Esophagus (tissue), 2 donors: Measurements from ENCODE around the gene NTF4. TPM values are rescaled to one million over a fixed set of nuclear protein-coding genes. Genes with fewer than 3 reads are reported as not detected.
"Not testable (repeated sequence)": the region's sequence is repeated elsewhere in the genome, so short reads cannot be mapped to it uniquely, and the experiment has no call there.

Experiments
- H3K27ac ChIP-seq, 2 donors: one replicate each; pipeline ENCODE4 v1.5.1; 2013; ENCODE audit warnings: low read depth in 2 of 2, mild to moderate bottlenecking in 2 of 2, inconsistent platforms in 1 of 2, low read length in 1 of 2, moderate library complexity in 1 of 2
- H3K27me3 ChIP-seq, 2 donors: one replicate each; pipeline ENCODE4 v1.6.1; 2013; ENCODE audit warnings: low read length in 2 of 2, control low read depth in 1 of 2, mild to moderate bottlenecking in 1 of 2; ENCODE audit not compliant: insufficient read depth in 2 of 2, control insufficient read depth in 1 of 2
- H3K36me3 ChIP-seq, 2 donors: one replicate each; pipeline ENCODE4 v1.6.1; 2013; ENCODE audit warnings: low read length in 1 of 2; ENCODE audit not compliant: control insufficient read depth in 2 of 2, insufficient read depth in 2 of 2
- H3K4me1 ChIP-seq, 2 donors: one replicate each; pipeline ENCODE4 v1.6.1; 2013; ENCODE audit warnings: low read length in 1 of 2; ENCODE audit not compliant: control insufficient read depth in 2 of 2, insufficient read depth in 2 of 2
- H3K4me3 ChIP-seq, 2 donors: one replicate each; pipeline ENCODE4 v1.5.1; 2013; ENCODE audit warnings: low read length in 2 of 2, mild to moderate bottlenecking in 2 of 2, low read depth in 1 of 2, moderate library complexity in 1 of 2
- H3K9me3 ChIP-seq, 2 donors: one replicate each; pipeline ENCODE4 v1.6.1; 2013; ENCODE audit warnings: mild to moderate bottlenecking in 2 of 2, low read depth in 1 of 2, low read length in 1 of 2, moderate library complexity in 1 of 2; ENCODE audit not compliant: control insufficient read depth in 2 of 2, insufficient read depth in 1 of 2
- WGBS, 2 donors: extraction: QIAGEN DNeasy Blood & Tissue Kit; methylation state at CpG; one replicate each; pipeline ENCODE4 v1.1.7; 2013; 5-methylcytosine and 5-hydroxymethylcytosine counted together
- polyA plus RNA-seq, 2 donors: library from polyadenylated mRNA; stranded (reverse); fragments of 200-250 nt; gene quantifications; one replicate each; pipeline ENCODE4 v1.2.3, GENCODE V29; 2013
- donor health status: healthy with polysubstance abuse.
- donor health status: Bipolar disorder and iron deficiency.

The NTF4 gene
- polyA plus RNA-seq, 2 donors, result 7.7 to 20.0 TPM

- not testable (repeated sequence) for H3K9me3 ChIP-seq, H3K27ac ChIP-seq, H3K36me3 ChIP-seq, H3K27me3 ChIP-seq, H3K4me1 ChIP-seq, H3K4me3 ChIP-seq
- WGBS, 2 donors, result 76 to 92% methylated on average over 1 to 3 of the region's 4 CpGs
These were observed 22.0 kb downstream of the NTF4 start for GRCh38 chr19:49042666-49043065.

DNA sequence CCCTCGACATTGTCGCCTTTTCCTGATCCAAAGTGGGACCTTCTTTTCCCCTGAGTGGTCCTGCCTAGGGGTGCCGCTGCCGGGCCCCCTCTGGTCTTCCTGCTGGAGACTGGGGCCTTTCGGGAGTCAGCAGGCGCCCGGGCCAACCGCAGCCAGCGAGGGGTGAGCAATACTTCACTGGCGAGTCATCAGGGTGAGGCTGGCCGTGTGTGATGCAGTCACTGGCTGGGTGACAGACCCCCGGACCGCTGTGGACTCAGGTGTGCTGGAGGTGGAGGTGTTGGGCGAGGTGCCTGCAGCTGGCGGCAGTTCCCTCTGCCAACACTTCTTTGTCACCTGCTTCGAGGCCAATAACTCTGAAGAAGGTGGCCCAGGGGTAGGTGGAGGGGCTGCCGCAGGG lies 22.4 kb downstream of the NTF4 start:
- 62 to 68% methylated on average over 17 of the region's 17 CpGs for WGBS, 2 donors
- H3K27me3 ChIP-seq, result no peaks in the 10 kb centered on the region
- H3K9me3 ChIP-seq, result no peaks in the 10 kb centered on the region
- H3K4me3 ChIP-seq, result no peak overlapping the region
- no peak overlapping the region for H3K27ac ChIP-seq
- H3K36me3 ChIP-seq, result no peaks in the 10 kb centered on the region
- H3K4me1 ChIP-seq, result no peaks in the 10 kb centered on the region

DNA sequence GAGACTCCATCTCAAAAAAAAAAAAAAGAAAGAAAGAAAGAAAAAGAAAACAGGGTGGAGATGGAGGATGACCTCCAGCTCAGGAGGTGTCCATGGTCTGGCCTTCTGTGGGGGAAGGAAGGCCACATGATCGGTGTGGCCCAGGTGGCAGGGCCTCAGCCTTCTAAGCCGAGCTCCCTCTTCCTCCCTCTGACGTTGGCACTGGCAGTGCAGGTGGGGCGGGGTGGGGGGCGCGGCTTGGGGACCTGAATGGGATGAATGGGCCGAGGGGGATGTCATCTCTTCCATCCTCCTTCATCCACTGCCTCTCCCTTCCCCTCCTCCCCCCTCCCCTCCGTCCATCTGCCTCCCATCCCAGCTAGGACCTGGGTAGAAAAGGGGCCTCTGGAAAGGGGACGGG lies 24.9 kb downstream of the NTF4 start:
- not testable (repeated sequence) for H3K4me1 ChIP-seq, H3K4me3 ChIP-seq, H3K9me3 ChIP-seq, H3K36me3 ChIP-seq, H3K27ac ChIP-seq, H3K27me3 ChIP-seq
- WGBS, 2 donors, result 50 to 70% methylated on average over 7 to 9 of the region's 9 CpGs

DNA sequence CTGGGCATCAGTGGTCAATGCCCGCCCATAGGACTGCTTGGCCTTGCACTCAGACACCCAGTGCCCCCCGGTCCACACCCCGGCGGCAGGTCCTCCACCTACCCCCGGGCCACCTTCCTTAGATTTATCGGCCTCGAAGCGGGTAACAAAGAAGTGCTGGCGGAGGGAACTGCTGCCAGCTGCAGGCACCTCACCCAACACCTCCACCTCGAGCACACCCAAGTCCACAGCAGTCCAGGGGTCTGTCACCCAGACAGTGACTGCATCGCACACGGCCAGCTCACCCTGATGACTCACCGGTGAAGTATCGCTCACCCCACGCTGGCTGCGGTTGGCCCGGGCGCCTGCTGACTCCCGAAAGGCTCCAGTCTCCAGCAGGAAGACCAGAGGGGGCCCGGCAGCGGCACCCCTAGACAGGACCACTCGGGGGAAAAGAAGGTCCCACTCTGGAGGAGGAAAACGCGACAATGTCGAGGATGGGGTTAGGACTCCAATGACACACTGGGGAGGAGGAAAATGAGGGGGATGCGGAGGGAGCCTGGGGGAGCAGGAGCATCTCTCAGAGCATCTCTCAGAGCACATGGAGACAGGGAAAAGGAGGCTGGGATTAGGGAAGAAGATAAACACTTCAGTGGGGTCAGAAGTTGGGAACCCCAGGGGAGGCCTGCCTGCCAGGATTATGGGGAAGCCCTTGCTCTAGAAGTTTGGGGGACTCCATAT lies 25.9 kb downstream of the NTF4 start:
- 76% methylated on average over 26 of the region's 26 CpGs for WGBS, 2 donors
- H3K27me3 ChIP-seq, H3K9me3 ChIP-seq, H3K27ac ChIP-seq, H3K36me3 ChIP-seq, H3K4me1 ChIP-seq, H3K4me3 ChIP-seq: not testable (repeated sequence)

GRCh38 chr19:49038111-49038510 lies 26.5 kb downstream of the NTF4 start:
- not testable (repeated sequence) for H3K36me3 ChIP-seq, H3K27me3 ChIP-seq, H3K27ac ChIP-seq, H3K4me3 ChIP-seq, H3K4me1 ChIP-seq, H3K9me3 ChIP-seq
- 92 to 98% methylated on average over 6 to 8 of the region's 8 CpGs for WGBS, 2 donors

DNA sequence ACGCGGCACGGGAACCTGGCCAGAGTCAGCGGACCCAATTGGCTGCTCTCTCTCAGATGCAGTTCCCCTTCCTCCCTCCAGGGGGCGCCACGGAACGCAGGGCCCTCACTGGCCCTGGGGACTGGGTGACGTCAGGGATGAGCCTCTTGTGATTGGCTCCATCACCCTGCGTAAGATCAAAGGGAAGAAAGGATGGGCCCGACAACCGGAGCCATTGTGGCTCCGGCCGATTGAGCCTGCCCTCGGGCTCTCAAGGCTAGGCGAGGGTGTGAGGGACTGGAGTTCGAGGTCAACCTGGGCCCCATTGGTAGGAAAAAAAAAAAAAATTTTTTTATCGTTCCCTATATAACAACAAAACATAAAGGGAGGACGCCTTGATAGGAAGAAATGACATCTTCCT lies 27.8 kb downstream of the NTF4 start, which contains the start of gene CGB1:
TSS of gene CGB1 (minus strand) at position 81 of the 400 bp plus-strand sequence. CDS start 184 bp downstream, outside the sequence.
- not testable (repeated sequence) for H3K4me3 ChIP-seq, H3K27ac ChIP-seq, H3K27me3 ChIP-seq, H3K36me3 ChIP-seq, H3K4me1 ChIP-seq, H3K9me3 ChIP-seq
- WGBS, 2 donors, result 50 to 52% methylated on average over 18 of the region's 18 CpGs

DNA sequence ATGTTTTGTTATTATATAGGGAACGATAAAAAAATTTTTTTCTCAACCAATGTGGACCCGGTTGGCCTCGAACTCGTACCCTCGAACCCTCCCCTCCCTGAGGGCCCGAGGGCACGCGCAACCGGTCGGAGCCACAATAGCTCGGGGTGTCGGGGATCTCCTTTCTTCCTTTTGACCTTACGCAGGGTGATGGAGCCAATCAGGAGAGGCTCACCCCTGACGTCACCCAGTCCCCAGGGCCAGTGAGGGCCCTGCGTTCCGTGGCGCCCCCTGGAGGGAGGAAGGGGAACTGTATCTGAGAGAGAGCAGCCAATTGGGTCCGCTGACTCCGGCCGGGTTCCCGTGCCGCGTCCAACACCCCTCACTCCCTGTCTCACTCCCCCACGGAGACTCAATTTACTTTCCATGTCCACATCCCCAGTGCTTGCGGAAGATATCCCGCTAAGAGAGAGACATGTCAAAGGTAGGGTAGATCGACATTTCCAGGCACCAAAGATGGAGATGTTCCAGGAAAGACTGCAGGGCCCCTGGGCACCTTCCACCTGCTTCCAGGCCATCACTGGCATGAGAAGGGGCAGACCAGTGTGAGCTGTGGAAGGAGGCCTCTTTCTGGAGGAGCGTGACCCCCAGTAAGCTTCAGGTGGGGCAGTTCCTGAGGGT lies 32.8 kb downstream of the NTF4 start, which contains the start of gene CGB2:
TSS of gene CGB2 (plus strand) at position 249 of the 660 bp plus-strand sequence. CDS start at position 455, 206 bp downstream.
- H3K4me1 ChIP-seq, H3K9me3 ChIP-seq: not testable (repeated sequence)
- 20 to 34% methylated on average over 25 to 28 of the region's 28 CpGs for WGBS, 2 donors

GRCh38 chr19:49030323-49030722 lies 34.3 kb downstream of the NTF4 start:
- H3K27ac ChIP-seq, H3K4me1 ChIP-seq, H3K9me3 ChIP-seq, H3K27me3 ChIP-seq, H3K36me3 ChIP-seq, H3K4me3 ChIP-seq: not testable (repeated sequence)
- 89 to 92% methylated on average over 3 to 5 of the region's 8 CpGs for WGBS, 2 donors

More for the DNA sequence above, 32.8 kb downstream of the NTF4 start, which contains the start of gene CGB2:
- H3K27ac ChIP-seq, H3K4me3 ChIP-seq, H3K36me3 ChIP-seq, H3K27me3 ChIP-seq: not testable (repeated sequence)

GRCh38 chr19:49029749-49030148 lies 34.9 kb downstream of the NTF4 start:
- not testable (repeated sequence) for H3K27ac ChIP-seq, H3K4me3 ChIP-seq, H3K4me1 ChIP-seq, H3K36me3 ChIP-seq, H3K9me3 ChIP-seq, H3K27me3 ChIP-seq
- 81 to 83% methylated on average over 12 to 14 of the region's 14 CpGs for WGBS, 2 donors

DNA sequence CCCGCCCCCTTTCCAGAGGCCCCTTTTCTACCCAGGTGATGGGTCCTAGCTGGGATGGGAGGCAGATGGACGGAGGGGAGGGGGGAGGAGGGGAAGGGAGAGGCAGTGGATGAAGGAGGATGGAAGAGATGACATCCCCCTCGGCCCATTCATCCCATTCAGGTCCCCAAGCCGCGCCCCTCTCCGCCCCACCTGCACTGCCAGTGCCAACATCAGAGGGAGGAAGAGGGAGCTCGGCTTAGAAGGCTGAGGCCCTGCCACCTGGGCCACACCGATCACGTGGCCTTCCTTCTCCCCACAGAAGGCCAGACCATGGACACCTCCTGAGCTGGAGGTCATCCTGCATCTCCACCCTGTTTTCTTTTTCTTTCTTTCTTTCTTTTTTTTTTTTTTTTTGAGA lies 35.9 kb downstream of the NTF4 start:
- 75 to 91% methylated on average over 3 to 9 of the region's 9 CpGs for WGBS, 2 donors
- not testable (repeated sequence) for H3K27ac ChIP-seq

More for the DNA sequence above, 35.9 kb downstream of the NTF4 start:
- not testable (repeated sequence) for H3K27me3 ChIP-seq, H3K4me1 ChIP-seq, H3K9me3 ChIP-seq, H3K36me3 ChIP-seq, H3K4me3 ChIP-seq
